Measurements from ENCODE around the gene RNU1-3.
"Not testable (repeated sequence)": the region's sequence is repeated elsewhere in the genome, so short reads cannot be mapped to it uniquely, and the experiment has no call there.

Gene RNU1-3

DNA sequence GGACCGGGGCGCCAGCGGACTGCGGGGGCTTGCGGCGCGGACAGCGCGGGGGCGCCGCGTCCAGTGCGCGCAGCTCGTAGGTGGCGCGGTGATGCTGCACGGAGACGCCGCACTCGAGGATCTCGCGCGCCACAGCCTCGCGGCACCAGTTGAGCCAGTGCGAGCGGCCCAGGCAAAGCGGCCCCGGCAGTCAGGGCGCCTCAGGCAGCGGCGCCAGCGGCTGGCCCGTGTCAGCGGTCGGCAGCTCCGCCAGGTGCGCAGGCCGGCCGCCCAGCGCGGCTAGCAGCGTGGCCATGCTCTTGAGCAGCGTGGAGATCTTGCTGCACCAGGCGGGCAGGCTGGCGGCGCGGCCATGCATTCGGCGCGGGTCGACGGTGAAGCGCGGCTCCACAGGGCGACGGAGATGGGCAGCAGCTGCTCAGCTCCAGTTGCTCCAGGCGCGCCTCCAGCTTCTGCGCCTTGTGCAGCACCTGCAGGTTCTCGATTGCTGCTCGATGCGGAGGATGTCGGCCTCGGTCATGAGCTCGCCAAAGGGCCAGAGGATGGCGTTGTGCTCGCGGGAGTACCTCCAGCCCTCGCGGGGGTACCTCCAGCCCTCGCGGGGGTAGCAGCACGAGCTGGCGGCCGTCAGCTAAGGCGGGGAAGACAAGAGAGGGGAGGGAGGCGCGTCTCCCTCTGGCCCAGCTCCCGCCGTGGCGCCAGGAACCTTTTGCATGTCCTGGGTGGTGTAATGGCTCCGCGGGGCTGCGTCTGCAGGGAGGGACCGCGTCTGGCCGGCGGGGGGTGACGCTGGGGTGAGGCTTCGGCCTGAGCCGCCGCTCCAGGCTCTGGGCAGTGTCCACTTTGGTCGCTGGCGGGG, 26.9 kb upstream of the RNU1-3 start:
- not testable (repeated sequence) for DNase-seq

DNA sequence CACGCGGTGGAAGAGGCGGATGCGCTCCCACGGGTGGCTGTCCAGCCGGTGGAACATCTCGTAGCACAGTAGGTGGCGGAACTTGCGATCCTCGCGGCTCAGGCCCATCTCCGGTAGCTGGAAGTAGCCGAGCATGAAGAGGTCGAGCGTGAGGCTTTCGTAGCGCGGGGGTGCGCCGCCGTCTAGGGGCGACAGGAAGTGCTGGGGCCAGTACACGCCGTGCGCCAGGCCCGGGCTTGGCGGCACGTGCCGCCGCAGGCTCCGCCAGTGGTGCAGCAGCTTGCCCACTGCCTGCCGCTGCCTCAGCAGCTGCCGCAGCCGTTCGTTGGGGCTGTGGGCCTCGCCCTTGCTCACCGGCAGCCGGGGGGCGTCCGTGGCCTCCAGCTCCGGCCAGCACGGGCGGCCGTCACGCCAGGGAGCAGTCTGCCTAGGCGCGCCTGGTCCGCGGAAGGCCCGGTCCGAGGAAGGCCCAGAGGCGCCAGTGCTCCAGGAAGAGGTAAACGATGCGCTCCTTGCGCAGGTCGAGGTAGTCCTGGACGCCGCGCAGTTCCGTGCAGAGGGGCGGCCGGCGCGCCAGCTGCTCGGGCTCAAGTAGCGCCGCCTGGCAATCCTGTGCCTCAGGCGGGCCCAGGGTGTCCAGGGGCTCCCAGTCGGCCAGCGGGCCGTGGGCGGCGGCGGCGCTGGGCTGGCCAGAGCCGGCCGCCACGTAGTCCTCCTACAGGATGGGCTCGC, 26.1 kb upstream of the RNU1-3 start:
- not testable (repeated sequence) for DNase-seq

- DNase-seq, result not testable (repeated sequence)
Observed at GRCh38 chr1:16692283-16692682, 25.5 kb upstream of the RNU1-3 start.

DNA sequence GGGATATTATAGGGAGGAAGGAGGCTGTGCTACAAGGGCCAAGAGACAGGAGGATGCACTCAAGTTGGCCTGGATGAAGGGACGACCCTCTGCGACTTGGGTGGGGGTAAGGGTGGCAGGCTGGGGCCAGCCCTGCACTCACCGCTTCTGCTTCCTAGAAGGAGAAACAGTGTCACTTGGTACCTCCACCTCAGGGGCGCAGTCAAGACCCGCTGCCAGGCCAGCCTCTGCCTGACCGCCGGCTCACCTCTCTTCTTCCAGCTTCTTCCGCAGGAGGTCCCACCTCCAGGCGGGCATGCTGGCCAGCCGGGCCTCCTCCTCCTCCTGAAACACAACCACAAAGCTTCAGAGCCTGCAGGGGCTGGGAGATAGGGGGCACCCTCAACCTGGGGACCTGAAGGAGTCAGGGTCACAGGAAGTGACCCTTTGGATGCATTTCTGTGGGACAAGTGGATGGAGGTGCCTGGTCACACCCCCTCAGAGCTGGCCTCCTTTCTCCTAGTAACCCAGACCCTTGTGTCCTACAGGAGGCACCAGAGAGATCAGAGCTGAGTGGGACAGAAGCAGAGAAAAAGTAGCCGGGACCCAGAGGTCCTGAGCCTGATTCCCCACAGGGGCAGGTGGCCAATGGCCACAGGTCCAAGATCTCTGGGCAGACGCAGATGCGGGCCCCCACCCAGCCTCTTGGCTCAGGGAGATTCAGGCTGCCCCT, 24.4 kb upstream of the RNU1-3 start:
- not testable (repeated sequence) for DNase-seq

DNA sequence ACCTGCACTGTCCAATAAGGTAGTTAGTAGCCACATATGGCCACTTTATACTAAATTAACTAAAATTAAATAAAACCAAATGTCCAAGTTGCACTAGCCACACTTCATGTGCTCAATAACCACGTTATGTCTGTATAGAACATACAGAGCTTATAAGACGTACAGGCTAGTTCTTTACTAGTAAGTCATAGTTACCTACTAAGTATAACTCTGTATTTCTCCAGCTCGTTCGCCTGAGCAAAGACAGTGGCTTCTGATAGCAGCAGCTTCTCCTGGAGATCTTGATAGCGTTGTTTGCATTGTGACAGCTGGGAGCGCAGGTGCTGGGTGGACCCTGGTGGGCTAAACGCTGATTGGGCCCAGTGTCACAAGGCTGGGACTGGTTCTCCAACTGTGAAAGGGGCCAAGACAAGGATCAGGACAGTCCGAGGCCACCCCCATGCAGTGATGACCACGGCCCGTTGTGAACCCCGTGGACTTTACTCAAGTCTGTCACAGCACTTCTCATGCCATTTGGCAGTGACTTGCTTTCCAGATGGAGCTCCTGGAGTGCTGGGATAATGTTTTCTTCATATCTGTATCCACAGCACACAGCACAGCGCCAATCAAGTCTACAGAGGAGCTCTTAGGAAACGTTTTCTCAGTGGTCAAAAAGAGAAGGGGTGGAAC, 20.5 kb upstream of the RNU1-3 start:
- DNase-seq, result not testable (repeated sequence)

GRCh38 chr1:16685445-16686371, 19.0 kb upstream of the RNU1-3 start:
- DNase-seq, result not testable (repeated sequence)

DNA sequence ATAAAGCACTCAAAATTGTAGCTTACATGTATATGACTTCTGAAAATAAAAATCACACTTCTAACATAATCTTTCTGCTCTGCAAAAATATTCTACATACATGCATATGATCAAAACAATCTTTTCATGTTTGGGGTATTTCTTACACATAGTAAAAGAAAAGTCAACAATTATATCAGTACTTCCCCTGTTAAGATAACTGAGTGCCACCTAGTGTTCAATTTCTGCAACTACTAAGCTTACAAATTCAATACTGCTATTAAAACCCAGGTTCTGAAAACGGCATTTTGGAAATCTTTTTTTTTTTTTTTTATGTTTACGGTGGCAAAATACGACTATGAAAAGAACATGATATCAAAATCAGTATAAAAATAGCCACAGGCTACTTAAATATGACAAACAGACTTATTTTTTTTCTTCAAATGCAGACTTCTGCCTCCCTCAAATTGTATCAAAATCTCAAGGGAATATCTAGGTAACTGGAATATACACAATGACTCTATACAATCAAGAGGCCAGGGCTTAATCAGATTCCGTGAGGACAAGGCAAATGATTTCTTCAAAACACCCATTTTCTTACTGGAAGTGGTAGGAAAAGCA, 18.1 kb upstream of the RNU1-3 start:
- DNase-seq, result not testable (repeated sequence)

GRCh38 chr1:16684152-16684551, 17.4 kb upstream of the RNU1-3 start:
- not testable (repeated sequence) for DNase-seq

DNA sequence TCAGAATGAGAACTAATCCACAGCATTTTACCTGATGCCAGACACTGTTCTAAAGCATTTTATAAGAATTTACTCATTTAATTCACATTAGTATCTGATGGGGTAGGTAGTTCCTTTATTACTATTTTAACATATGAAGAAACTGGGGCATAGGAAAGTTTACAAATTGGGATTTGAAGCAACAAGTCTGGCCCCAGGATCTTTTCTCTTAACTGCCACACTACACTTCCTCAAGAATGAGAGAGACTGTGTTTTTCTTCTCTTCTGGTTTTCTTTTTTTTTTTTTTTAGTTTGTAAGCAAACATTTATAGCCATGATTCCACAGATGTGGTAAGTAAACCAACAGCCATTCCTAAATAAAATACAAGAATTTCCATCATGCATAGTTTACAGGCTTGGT, 16.1 kb upstream of the RNU1-3 start:
- not testable (repeated sequence) for DNase-seq

GRCh38 chr1:16680366-16680765, 13.6 kb upstream of the RNU1-3 start:
- DNase-seq, result not testable (repeated sequence)

GRCh38 chr1:16677552-16678431, 11.0 kb upstream of the RNU1-3 start:
- DNase-seq, result no peak

- DNase-seq, result not testable (repeated sequence)
Observed at GRCh38 chr1:16676661-16677523, 10.1 kb upstream of the RNU1-3 start.

GRCh38 chr1:16675118-16675510, 8.4 kb upstream of the RNU1-3 start:
- DNase-seq, result not testable (repeated sequence)

GRCh38 chr1:16673976-16674375, 7.2 kb upstream of the RNU1-3 start:
- not testable (repeated sequence) for DNase-seq

DNA sequence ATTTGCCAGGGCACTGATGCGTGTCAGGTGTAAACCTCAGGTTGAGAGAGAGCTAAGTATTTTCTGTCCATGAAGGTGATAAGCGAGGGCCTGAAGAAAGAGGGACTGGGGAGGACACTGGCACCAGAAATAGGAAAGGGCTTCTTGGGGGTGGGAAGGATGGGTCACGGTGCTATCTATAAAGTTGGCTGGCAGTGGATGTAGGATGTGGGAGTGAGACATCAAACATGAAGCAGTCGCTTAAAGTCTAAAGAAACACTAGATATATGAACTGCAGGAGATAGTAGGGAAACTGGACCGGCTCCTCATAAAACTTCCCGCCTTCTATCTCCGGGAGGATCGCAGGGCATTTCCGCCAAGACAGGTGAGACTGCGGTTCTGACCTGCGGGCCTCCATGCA, 912 bp downstream of the RNU1-3 start:
- DNase-seq, result not testable (repeated sequence)

GRCh38 chr1:16658234-16658633, 8.5 kb downstream of the RNU1-3 start:
- not testable (repeated sequence) for DNase-seq

DNA sequence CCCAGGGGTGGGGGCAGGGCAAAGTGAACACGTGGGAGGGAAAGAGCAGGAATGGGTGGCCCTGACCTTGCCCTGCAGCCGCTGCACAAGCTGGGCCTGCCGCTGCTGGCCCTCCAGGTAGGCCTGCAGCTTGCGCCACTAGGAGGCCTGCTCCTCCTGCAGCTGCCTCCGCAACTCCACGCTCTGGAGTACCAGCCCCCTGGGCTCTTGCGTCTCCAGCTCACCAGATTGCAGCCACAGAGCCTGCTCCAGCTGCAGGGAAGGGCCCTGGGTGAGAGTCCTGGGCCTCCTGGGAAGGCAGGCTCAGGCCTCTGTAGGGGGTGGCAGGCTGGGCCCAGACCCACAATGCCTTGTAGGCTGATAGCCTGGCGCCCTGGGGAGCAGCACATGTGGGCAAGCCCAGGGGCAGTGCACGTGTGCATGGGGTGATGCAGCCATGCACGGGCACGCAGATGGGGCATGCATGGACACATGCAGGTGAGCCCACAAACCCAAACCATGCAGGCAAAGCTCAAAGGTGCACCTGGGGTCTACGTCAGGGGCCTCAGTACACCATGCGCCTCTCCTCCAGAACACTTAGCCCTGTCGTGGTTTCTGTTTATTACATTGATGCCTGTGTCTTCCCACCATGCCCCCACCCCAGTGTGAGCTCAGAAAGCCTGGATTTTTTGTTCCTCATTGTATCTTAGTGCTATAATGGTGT, 9.6 kb downstream of the RNU1-3 start:
- not testable (repeated sequence) for DNase-seq

DNA sequence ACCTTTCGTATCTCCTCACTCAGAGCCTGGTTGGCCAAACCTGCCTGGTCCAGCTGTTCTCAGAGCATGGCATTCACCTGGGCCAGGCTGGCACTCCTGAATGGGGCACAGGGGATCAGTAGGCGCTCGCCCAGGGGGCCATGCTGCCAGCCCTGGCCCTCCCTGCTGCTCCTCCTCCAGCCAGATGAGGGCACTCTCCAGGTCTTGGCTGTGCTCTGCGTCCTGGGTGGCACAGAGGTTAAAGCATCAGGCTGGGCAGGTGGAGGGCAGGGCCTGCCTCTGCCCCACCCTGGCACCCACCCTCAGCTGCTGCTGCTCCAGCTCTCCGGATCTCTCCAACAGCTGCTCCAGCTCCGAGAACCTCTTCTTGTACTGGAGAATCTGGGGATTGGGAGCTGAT, 10.2 kb downstream of the RNU1-3 start:
- DNase-seq, result not testable (repeated sequence)

All from activated CD4-positive, alpha-beta T cell treated with anti-CD3 and anti-CD28 coated beads for 1 hour (primary cell).